Measurements from ENCODE around the gene NCK2.

The NCK2 gene

DNA sequence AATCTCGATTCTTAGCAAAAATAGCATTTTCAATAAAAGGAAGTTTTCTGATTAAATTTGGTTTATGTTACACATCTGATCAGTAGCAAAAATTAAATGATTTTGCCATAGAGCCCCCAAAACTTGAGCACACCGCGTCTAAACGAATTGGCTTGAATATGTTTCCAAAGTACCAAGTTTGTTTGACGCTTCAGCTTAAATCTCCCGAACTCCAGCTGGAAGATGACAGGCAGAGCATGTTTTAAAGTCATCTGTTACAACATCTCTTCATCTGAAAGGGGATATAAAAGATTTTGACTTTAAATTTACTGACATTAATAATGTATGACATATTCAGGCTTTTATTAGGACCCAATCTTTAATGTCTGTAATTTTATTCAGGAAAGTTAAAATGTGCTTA lies 129.8 kb downstream of the NCK2 start:
- Histone ChIP-seq H3K36me3 (replicated peaks; ENCODE audit: insufficient read depth, low read length) (peaks cover 5% of the 10 kb centered on the region), H3K9me2 (replicated peaks; ENCODE audit: insufficient read depth, low read length) (no peaks in the 10 kb centered on the region), H3K9me3 (replicated peaks; ENCODE audit: insufficient read depth, low read length) (no peaks in the 10 kb centered on the region), H3K4me2 (ENCODE audit: low read depth, low read length) (no peak overlapping the region), H3K27me3 (replicated peaks; ENCODE audit: insufficient read depth, low read length) (no peaks in the 10 kb centered on the region), H3K79me2 (ENCODE audit: low read length) (peaks cover 99% of the 10 kb centered on the region), H3K9ac (ENCODE audit: low read length) (no peak overlapping the region), H3K27ac (ENCODE audit: low read length) (no peak overlapping the region), H2AFZ (ENCODE audit: low read length) (no peak overlapping the region), H3K4me1 (ENCODE audit: low read length) (no peaks in the 10 kb centered on the region), H3K4me3 (ENCODE audit: low read length) (no peak overlapping the region), H3F3A (ENCODE audit: insufficient read depth, low read length) (no peaks in the 10 kb centered on the region), H4K20me1 (ENCODE audit: insufficient read depth, low read length) (0 out of 2 replicates have a peak, but pooled peaks cover 3% of the 10 kb centered on the region)
- TF ChIP-seq, protein P1, sequence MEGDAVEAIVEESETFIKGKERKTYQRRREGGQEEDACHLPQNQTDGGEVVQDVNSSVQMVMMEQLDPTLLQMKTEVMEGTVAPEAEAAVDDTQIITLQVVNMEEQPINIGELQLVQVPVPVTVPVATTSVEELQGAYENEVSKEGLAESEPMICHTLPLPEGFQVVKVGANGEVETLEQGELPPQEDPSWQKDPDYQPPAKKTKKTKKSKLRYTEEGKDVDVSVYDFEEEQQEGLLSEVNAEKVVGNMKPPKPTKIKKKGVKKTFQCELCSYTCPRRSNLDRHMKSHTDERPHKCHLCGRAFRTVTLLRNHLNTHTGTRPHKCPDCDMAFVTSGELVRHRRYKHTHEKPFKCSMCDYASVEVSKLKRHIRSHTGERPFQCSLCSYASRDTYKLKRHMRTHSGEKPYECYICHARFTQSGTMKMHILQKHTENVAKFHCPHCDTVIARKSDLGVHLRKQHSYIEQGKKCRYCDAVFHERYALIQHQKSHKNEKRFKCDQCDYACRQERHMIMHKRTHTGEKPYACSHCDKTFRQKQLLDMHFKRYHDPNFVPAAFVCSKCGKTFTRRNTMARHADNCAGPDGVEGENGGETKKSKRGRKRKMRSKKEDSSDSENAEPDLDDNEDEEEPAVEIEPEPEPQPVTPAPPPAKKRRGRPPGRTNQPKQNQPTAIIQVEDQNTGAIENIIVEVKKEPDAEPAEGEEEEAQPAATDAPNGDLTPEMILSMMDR (IDR thresholded peaks at IDR 0.05; ENCODE audit: low read length), result no peak
- TF ChIP-seq EZH2phosphoT487 (IDR thresholded peaks at IDR 0.05; ENCODE audit: low read length) (no peak), EZH2 (optimal IDR thresholded peaks at IDR 0.05; ENCODE audit: low read depth, low read length) (no peak)
- no peak for DNase-seq

DNA sequence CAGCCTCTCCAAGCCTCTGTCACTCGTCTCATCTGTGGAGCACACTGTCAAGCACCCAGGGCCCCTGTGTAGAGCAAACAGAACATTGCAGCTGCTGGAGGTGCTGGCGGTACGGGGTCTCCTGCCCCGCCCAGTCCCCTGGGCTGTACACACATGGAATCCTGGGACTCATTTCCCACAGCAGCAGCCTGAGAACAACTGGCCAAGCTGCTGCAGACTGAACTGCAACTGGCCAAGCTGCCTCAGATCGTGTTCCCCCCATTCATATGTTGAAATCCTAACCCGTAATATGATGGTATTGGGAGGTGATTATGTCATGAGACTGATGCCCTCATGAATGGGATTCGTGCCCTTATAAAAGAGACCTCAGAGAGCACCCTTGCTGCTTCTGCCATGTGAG lies 130.5 kb downstream of the NCK2 start:
- Histone ChIP-seq H3K4me1 (ENCODE audit: low read length) (no peaks in the 10 kb centered on the region), H3K27me3 (replicated peaks; ENCODE audit: insufficient read depth, low read length) (no peaks in the 10 kb centered on the region), H2AFZ (ENCODE audit: low read length) (no peak overlapping the region), H3K9ac (ENCODE audit: low read length) (no peak overlapping the region), H3K79me2 (ENCODE audit: low read length) (peaks cover 100% of the 10 kb centered on the region), H3K4me2 (ENCODE audit: low read depth, low read length) (no peak overlapping the region), H3K9me3 (replicated peaks; ENCODE audit: insufficient read depth, low read length) (no peaks in the 10 kb centered on the region), H3K4me3 (ENCODE audit: low read length) (no peak overlapping the region), H4K20me1 (ENCODE audit: insufficient read depth, low read length) (0 out of 2 replicates have a peak, but pooled peaks cover 3% of the 10 kb centered on the region), H3F3A (ENCODE audit: insufficient read depth, low read length) (no peaks in the 10 kb centered on the region), H3K36me3 (replicated peaks; ENCODE audit: insufficient read depth, low read length) (peaks cover 5% of the 10 kb centered on the region), H3K27ac (ENCODE audit: low read length) (no peak overlapping the region), H3K9me2 (replicated peaks; ENCODE audit: insufficient read depth, low read length) (no peaks in the 10 kb centered on the region)
- TF ChIP-seq, protein P1 (IDR thresholded peaks at IDR 0.05; ENCODE audit: low read length), result no peak
- TF ChIP-seq EZH2 (optimal IDR thresholded peaks at IDR 0.05; ENCODE audit: low read depth, low read length), result no peak
- TF ChIP-seq EZH2phosphoT487 (IDR thresholded peaks at IDR 0.05; ENCODE audit: low read length), result no peak
- DNase-seq, result no peak

DNA sequence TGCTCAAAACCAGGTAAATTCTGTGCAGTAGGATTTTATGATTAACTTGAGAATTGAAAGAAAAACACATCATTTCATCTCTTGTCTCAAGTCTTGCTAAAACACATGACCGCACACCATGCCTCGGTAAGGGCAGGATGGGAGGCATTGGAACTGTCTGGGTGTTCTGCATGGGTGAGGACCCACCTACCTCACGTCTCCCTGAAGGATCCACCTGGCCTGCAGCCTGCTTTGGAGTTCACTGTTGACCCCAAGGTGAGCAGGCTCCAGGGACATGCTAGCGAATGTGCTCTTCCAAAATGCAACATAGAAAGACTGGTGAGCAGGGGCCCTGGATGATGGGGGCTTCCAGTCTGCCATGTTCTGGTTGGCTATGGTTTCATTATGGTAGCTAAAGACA lies 131.5 kb downstream of the NCK2 start:
- H3K9ac ChIP-seq (ENCODE audit: low read length), result no peak overlapping the region
- no peak overlapping the region for H3K4me3 ChIP-seq (ENCODE audit: low read length)
- no peaks in the 10 kb centered on the region for H3K27me3 ChIP-seq (replicated peaks; ENCODE audit: insufficient read depth, low read length)
- H3F3A ChIP-seq (ENCODE audit: insufficient read depth, low read length), result no peaks in the 10 kb centered on the region
- H3K27ac ChIP-seq (ENCODE audit: low read length), result no peak overlapping the region
- H2AFZ ChIP-seq (ENCODE audit: low read length), result no peak overlapping the region
- H3K9me2 ChIP-seq (replicated peaks; ENCODE audit: insufficient read depth, low read length), result no peaks in the 10 kb centered on the region
- H4K20me1 ChIP-seq (ENCODE audit: insufficient read depth, low read length), result 0 out of 2 replicates have a peak, but pooled peaks cover 3% of the 10 kb centered on the region
- TF ChIP-seq EZH2 (optimal IDR thresholded peaks at IDR 0.05; ENCODE audit: low read depth, low read length) (no peak), EZH2phosphoT487 (IDR thresholded peaks at IDR 0.05; ENCODE audit: low read length) (no peak)
- TF ChIP-seq, protein P1 (IDR thresholded peaks at IDR 0.05; ENCODE audit: low read length), result no peak
- H3K4me1 ChIP-seq (ENCODE audit: low read length), result no peaks in the 10 kb centered on the region
- DNase-seq, result no peak
- no peaks in the 10 kb centered on the region for H3K9me3 ChIP-seq (replicated peaks; ENCODE audit: insufficient read depth, low read length)
- H3K36me3 ChIP-seq (replicated peaks; ENCODE audit: insufficient read depth, low read length), result peaks cover 5% of the 10 kb centered on the region
- no peak overlapping the region for H3K4me2 ChIP-seq (ENCODE audit: low read depth, low read length)
- H3K79me2 ChIP-seq (ENCODE audit: low read length), result peaks cover 100% of the 10 kb centered on the region

Measured in MM.1S (cell line).